Keratinocyte (primary cell): Measurements from ENCODE around the gene SRSF5. TPM values are rescaled to one million over a fixed set of nuclear protein-coding genes. Genes with fewer than 3 reads are reported as not detected.

Source experiments
- DNase-seq: peaks from one replicate; pipeline ENCODE4 v3.0.0-alpha.2; 2011; ENCODE audit warnings: low read depth, missing footprints, low spot score
- FAIRE-seq: peaks from 2 replicates; lab custom pipeline; 2011; peaks lifted over from hg19 to GRCh38; lab: Jason Lieb, UNC
- H2AFZ ChIP-seq: 2 replicates; pipeline ENCODE4 v1.6.0; 2012; ENCODE audit warnings: low read length, control low read depth, inconsistent platforms; ENCODE audit not compliant: control insufficient read depth
- H3K27ac ChIP-seq: 2 replicates; pipeline ENCODE4 v1.5.1; 2011; ENCODE audit warnings: low read length; ENCODE audit not compliant: control insufficient read depth, insufficient read depth
- H3K27me3 ChIP-seq: 3 replicates; pipeline ENCODE4 v1.6.0; 2011; ENCODE audit warnings: low read length; ENCODE audit not compliant: control insufficient read depth, insufficient read depth; ENCODE audit errors: extremely low read depth
- H3K36me3 ChIP-seq, 2 experiments: 2 replicates in 1 of 2; 3 replicates in 1 of 2; pipeline ENCODE4 v1.5.1; 2011; ENCODE audit warnings: low read length in 2 of 2, mild to moderate bottlenecking in 1 of 2; ENCODE audit not compliant: control insufficient read depth in 2 of 2, insufficient read depth in 2 of 2; ENCODE audit errors: extremely low read depth in 1 of 2
- H3K4me1 ChIP-seq: 3 replicates; pipeline ENCODE4 v1.5.1; 2011; ENCODE audit warnings: low read length; ENCODE audit not compliant: control insufficient read depth, insufficient read depth; ENCODE audit errors: extremely low read depth
- H3K4me2 ChIP-seq: 3 replicates; pipeline ENCODE4 v1.6.0; 2011; ENCODE audit warnings: low read depth, low read length; ENCODE audit not compliant: control insufficient read depth, insufficient read depth; ENCODE audit errors: extremely low read depth
- H3K4me3 ChIP-seq, 3 experiments: fragments of 200-600 bp in 1 of 3; sonication (generic) in 1 of 3; 2 replicates in 2 of 3; 3 replicates in 1 of 3; pipeline ENCODE4 v1.5.1; 2011 to 2016; ENCODE audit warnings: low read length in 3 of 3, mild to moderate bottlenecking in 3 of 3, control low read depth in 2 of 3, inconsistent platforms in 1 of 3, low read depth in 1 of 3, mixed read lengths in 1 of 3, mixed run types in 1 of 3, moderate library complexity in 1 of 3; ENCODE audit not compliant: control insufficient read depth in 2 of 3, insufficient read depth in 2 of 3; ENCODE audit errors: extremely low read depth in 1 of 3
- H3K79me2 ChIP-seq: 2 replicates; pipeline ENCODE4 v1.6.0; 2012; ENCODE audit warnings: low read length; ENCODE audit not compliant: control insufficient read depth, insufficient read depth
- H3K9ac ChIP-seq: 3 replicates; pipeline ENCODE4 v1.6.0; 2011; ENCODE audit warnings: low read length; ENCODE audit not compliant: control insufficient read depth, insufficient read depth; ENCODE audit errors: extremely low read depth
- H3K9me1 ChIP-seq: 3 replicates; pipeline ENCODE4 v1.6.0; 2011; ENCODE audit warnings: low read length; ENCODE audit not compliant: control insufficient read depth, insufficient read depth; ENCODE audit errors: extremely low read depth
- H3K9me3 ChIP-seq: 2 replicates; pipeline ENCODE4 v1.5.1; 2012; ENCODE audit warnings: low read depth, low read length; ENCODE audit not compliant: control insufficient read depth
- H4K20me1 ChIP-seq: 3 replicates; pipeline ENCODE4 v1.6.0; 2011; ENCODE audit warnings: low read length; ENCODE audit not compliant: control insufficient read depth, insufficient read depth; ENCODE audit errors: extremely low read depth
- EZH2 ChIP-seq: IDR thresholded peaks from one replicate; pipeline ENCODE4 v1.6.1; 2012; ENCODE audit warnings: inconsistent platforms, mild to moderate bottlenecking, low read length, moderate library complexity
- dilution Hi-C: fragments of 300-500 bp; cut with MboI; formaldehyde crosslinking; loops from one replicate; pipeline ENCODE4 v1.7.0; 2020; ENCODE audit warnings: low sequenced_read_pairs; ENCODE audit not compliant: extremely low pct_ligation_motif_present
- polyA plus RNA-seq, 5 experiments: library from polyadenylated mRNA; depleted of rRNA in 3 of 5; stranded (reverse) in 3 of 5; stranded (forward) in 1 of 5; unstranded in 1 of 5; fragments of >200 nt; gene quantifications; 1 replicate in 1 of 5; 2 replicates in 3 of 5; 3 replicates in 1 of 5; pipeline versions ENCODE4 v1.2.1 to v1.2.3, GENCODE V29; 2011 to 2012; ENCODE audit warnings: missing spikeins in 2 of 5, low read depth in 1 of 5, low replicate concordance in 1 of 5
- TF ChIP-seq, protein P1 (sequence below), 3 experiments: IDR thresholded peaks in 1 of 3; conservative IDR thresholded peaks in 1 of 3; optimal IDR thresholded peaks in 1 of 3; 2 replicates in 2 of 3; 3 replicates in 1 of 3; pipeline versions ENCODE3 to v1.5.1; 2011; ENCODE audit warnings: low read length in 3 of 3, mild to moderate bottlenecking in 3 of 3, moderate library complexity in 2 of 3, control low read depth in 1 of 3, inconsistent platforms in 1 of 3; ENCODE audit not compliant: insufficient read depth in 2 of 3; ENCODE audit errors: extremely low read depth in 1 of 3

Gene SRSF5
- polyA plus RNA-seq, 1 donor (not counting 4 experiments of a cell fraction or from before 2014, with no cell fraction given): 292 TPM

DNA sequence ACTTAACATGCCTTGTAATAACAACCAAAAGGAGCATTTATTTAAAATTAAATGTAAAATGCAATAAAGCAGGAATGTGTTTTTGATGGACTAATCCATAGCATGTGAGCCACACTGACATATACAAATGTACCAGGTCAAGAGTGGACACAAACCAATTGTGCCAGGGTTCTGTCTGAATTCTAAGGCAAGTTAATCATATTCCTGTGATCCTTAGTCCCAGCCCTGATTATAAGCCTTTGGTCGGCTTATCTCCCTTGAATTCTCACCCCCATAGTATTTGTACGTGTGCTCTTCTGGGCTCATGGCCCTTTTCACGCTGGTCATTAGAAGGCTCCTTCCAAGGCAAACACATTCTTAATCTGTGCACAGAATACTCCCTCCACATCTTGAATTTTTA is 10.6 kb upstream of the SRSF5 start:
- DNase-seq: no peak
- H3K79me2 ChIP-seq: no peaks in the 10 kb centered on the region
- H4K20me1 ChIP-seq: no peaks in the 10 kb centered on the region
- H3K4me3 ChIP-seq: no peak overlapping the region
- peaks cover 7% of the 10 kb centered on the region for H3K4me1 ChIP-seq
- dilution Hi-C loops: no loop called here
- H3K9me1 ChIP-seq: no peaks in the 10 kb centered on the region
- no peaks in the 10 kb centered on the region for H3K36me3 ChIP-seq
- no peak overlapping the region for H3K9ac ChIP-seq
- H3K27me3 ChIP-seq: no peaks in the 10 kb centered on the region
- H3K27ac ChIP-seq: no peak overlapping the region
- no peak for FAIRE-seq
- no peak overlapping the region for H3K4me2 ChIP-seq
- H3K9me3 ChIP-seq: no peaks in the 10 kb centered on the region
- H2AFZ ChIP-seq: no peak overlapping the region
- TF ChIP-seq EZH2: no peak
- TF ChIP-seq, protein P1, sequence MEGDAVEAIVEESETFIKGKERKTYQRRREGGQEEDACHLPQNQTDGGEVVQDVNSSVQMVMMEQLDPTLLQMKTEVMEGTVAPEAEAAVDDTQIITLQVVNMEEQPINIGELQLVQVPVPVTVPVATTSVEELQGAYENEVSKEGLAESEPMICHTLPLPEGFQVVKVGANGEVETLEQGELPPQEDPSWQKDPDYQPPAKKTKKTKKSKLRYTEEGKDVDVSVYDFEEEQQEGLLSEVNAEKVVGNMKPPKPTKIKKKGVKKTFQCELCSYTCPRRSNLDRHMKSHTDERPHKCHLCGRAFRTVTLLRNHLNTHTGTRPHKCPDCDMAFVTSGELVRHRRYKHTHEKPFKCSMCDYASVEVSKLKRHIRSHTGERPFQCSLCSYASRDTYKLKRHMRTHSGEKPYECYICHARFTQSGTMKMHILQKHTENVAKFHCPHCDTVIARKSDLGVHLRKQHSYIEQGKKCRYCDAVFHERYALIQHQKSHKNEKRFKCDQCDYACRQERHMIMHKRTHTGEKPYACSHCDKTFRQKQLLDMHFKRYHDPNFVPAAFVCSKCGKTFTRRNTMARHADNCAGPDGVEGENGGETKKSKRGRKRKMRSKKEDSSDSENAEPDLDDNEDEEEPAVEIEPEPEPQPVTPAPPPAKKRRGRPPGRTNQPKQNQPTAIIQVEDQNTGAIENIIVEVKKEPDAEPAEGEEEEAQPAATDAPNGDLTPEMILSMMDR (optimal IDR thresholded peaks at IDR 0.05 in 1 of 3, IDR thresholded peaks at IDR 0.05 in 1 of 3, conservative IDR thresholded peaks at IDR 0.05 in 1 of 3; ENCODE audit: extremely low read depth in 1 of 3, insufficient read depth in 2 of 3, low read length in 3 of 3): no peak

DNA sequence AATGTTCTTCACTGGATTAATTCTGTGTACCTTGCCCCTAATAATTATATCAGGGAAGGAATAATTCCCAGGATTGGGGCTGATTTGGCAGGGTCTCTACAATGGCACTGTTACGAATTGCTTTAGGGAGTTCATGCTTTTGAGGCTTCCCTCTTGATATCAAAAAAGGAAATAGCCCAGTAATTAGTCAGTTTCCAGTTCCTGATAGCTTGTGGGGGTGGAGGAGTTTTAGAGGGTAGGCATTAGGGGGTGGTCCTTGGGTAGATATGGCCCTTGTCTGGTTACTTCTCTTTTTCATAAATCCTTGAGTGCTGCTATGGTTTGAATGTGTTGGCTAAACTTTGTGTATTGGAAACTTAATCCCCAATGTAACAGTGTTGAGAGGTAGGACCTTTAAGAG is 6.1 kb upstream of the SRSF5 start:
- Histone ChIP-seq H3K4me3 (no peak overlapping the region), H3K9ac (no peak overlapping the region), H3K79me2 (no peaks in the 10 kb centered on the region), H3K27ac (no peak overlapping the region), H4K20me1 (no peaks in the 10 kb centered on the region), H3K4me1 (peaks cover 10% of the 10 kb centered on the region), H3K9me1 (no peaks in the 10 kb centered on the region), H3K9me3 (no peaks in the 10 kb centered on the region), H3K4me2 (peak overlapping the region; percentile 16), H3K36me3 (no peaks in the 10 kb centered on the region), H2AFZ (peak overlapping the region; percentile 26), H3K27me3 (no peaks in the 10 kb centered on the region)
- TF ChIP-seq, protein P1 (optimal IDR thresholded peaks at IDR 0.05 in 1 of 3, IDR thresholded peaks at IDR 0.05 in 1 of 3, conservative IDR thresholded peaks at IDR 0.05 in 1 of 3; ENCODE audit: extremely low read depth in 1 of 3, insufficient read depth in 2 of 3, low read length in 3 of 3): no peak
- no peak for TF ChIP-seq EZH2
- dilution Hi-C loops: no loop called here
- no peak for FAIRE-seq
- no peak for DNase-seq
